WERI-Rb-1 (cell line): Measurements from ENCODE around the gene ISYNA1.

Source experiments
- DNase-seq: peaks from one replicate; pipeline ENCODE4 v3.0.0-alpha.2; 2020
- H3K27ac ChIP-seq: fragments of 250-450 bp; sonication (Bioruptor Pico); 2 replicates; pipeline ENCODE4 v1.5.1; 2020; ENCODE audit warnings: mild to moderate bottlenecking, moderate library complexity
- H3K27me3 ChIP-seq: fragments of 250-450 bp; sonication (Bioruptor Pico); 2 replicates; pipeline ENCODE4 v1.5.1; 2021; ENCODE audit warnings: mild to moderate bottlenecking, low read depth, moderate library complexity; ENCODE audit not compliant: insufficient read depth, severe bottlenecking
- H3K36me3 ChIP-seq: fragments of 250-450 bp; sonication (Bioruptor Pico); 2 replicates; pipeline ENCODE4 v1.5.1; 2020; ENCODE audit warnings: mild to moderate bottlenecking, moderate library complexity
- H3K4me3 ChIP-seq: 2 replicates; pipeline ENCODE4 v1.5.1; 2011; ENCODE audit warnings: low read depth, mild to moderate bottlenecking, control low read depth, low read length
- H3K9me3 ChIP-seq: fragments of 250-450 bp; sonication (Bioruptor Pico); 2 replicates; pipeline ENCODE4 v1.5.1; 2021; ENCODE audit warnings: mild to moderate bottlenecking, moderate library complexity; ENCODE audit not compliant: severe bottlenecking
- TF ChIP-seq, protein P1 (sequence below): IDR thresholded peaks from 2 replicates; pipeline ENCODE4 v1.5.1; 2011; ENCODE audit warnings: low read depth, mild to moderate bottlenecking, control low read depth, inconsistent platforms, low read length

The ISYNA1 gene

DNA sequence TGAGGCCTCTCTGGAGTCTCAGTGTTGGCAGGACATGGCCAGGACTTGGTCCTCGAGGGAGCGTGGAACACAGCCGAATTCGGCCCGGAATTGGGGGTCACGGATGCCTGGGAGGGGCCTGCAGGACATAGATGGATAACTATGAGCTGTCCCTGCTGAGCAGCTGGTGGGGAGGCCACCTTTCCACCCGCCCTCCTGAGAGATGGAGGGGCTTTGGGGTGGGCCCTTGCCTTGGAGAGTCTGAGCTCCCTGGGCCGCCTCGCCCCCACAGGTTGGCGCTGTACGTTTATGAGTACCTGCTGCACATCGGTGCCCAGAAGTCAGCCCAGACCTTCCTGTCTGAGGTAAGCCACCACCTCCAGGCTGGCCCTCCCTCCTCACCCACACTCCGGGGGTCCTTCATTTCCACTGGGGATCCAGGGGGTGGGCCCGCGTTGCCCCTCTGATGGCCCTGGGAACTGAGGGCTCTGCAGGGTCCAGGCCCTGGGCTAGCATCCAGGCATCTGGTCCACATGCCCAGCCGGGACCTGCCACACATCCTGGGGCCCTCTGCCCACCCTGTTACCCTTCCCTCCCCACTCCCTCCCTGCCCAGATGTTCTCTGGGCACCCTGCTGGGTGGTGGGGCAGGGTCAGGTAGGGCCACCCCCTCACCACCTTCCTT lies 10.7 kb downstream of the ISYNA1 start:
- H3K27ac ChIP-seq = peak overlapping the region; percentile 84
- H3K4me3 ChIP-seq = no peak overlapping the region
- TF ChIP-seq, protein P1, sequence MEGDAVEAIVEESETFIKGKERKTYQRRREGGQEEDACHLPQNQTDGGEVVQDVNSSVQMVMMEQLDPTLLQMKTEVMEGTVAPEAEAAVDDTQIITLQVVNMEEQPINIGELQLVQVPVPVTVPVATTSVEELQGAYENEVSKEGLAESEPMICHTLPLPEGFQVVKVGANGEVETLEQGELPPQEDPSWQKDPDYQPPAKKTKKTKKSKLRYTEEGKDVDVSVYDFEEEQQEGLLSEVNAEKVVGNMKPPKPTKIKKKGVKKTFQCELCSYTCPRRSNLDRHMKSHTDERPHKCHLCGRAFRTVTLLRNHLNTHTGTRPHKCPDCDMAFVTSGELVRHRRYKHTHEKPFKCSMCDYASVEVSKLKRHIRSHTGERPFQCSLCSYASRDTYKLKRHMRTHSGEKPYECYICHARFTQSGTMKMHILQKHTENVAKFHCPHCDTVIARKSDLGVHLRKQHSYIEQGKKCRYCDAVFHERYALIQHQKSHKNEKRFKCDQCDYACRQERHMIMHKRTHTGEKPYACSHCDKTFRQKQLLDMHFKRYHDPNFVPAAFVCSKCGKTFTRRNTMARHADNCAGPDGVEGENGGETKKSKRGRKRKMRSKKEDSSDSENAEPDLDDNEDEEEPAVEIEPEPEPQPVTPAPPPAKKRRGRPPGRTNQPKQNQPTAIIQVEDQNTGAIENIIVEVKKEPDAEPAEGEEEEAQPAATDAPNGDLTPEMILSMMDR = no peak
- no peaks in the 10 kb centered on the region for H3K27me3 ChIP-seq
- no peaks in the 10 kb centered on the region for H3K9me3 ChIP-seq
- DNase-seq = no peak
- peaks cover 16% of the 10 kb centered on the region for H3K36me3 ChIP-seq

DNA sequence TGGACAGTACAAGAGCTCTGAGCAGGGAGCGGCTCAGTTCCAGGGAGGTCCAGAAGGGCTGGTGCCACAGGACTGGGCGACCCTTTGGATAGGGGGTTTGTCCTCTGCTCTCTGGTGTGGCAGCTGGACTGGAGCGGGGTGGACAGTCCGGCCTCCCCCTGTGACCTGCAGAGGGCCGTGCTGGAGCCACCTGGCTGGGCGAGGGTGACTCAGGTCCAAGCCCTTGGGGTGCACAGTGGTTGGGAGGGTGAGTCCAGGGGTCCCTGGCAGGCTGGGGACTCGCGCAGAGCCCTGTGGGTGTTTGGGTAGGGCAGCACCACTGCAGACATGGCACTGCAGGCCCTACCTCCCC lies 11.5 kb downstream of the ISYNA1 start:
- no peak for DNase-seq
- TF ChIP-seq, protein P1 = no peak
- Histone ChIP-seq H3K9me3 (no peaks in the 10 kb centered on the region), H3K27me3 (no peaks in the 10 kb centered on the region), H3K36me3 (peaks cover 12% of the 10 kb centered on the region), H3K4me3 (no peak overlapping the region), H3K27ac (peak overlapping the region; percentile 1; the same call in 1 of the 2 replicates)

DNA sequence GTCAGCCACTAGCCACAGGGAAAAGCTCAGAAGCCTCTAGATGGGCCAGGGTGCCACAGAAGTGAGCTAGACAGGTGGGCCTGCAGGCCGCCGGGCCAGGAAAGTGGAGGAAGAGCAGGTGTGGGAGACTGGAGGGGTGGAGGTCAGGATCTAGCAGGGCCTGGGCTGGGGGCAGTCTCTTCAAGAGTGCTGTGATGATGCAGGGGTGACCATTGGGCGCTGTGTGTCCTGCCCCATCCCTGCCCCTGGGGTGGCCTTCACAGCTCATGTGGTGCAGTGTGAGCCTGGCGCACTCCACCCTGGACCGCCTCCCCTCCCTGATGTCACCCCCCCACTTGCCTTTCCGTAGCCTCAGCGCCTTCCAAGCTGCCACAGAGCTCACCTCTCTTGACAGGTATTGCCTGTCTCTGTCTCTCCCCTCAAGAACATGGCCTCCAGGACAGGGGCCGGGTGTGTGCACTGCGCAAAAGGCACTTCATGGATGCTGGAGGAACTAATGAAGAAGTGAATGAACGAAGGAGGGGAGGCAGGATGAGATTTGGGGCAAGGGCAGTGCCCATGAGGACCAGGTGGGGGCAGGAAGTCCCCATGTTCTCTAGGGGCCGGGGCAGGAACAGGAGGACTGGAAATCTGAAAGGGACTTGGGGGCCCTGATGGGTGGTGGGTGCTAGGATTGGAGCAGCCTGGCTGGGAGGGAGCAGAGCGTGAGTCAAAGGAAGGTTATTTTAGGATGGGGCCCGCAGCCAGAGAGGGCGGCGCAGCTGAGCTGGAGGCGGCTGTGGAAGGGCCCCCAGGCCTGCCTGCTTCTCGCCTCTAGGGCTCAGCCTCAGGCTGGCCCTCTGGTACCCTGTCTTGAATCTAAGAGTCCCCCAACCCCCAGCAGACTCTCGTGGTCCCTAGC lies 12.2 kb downstream of the ISYNA1 start:
- TF ChIP-seq, protein P1 = no peak
- Histone ChIP-seq H3K36me3 (peaks cover 10% of the 10 kb centered on the region), H3K4me3 (no peak overlapping the region), H3K9me3 (no peaks in the 10 kb centered on the region), H3K27me3 (no peaks in the 10 kb centered on the region), H3K27ac (peak overlapping the region; percentile 1; the same call in 1 of the 2 replicates)
- DNase-seq = no peak

DNA sequence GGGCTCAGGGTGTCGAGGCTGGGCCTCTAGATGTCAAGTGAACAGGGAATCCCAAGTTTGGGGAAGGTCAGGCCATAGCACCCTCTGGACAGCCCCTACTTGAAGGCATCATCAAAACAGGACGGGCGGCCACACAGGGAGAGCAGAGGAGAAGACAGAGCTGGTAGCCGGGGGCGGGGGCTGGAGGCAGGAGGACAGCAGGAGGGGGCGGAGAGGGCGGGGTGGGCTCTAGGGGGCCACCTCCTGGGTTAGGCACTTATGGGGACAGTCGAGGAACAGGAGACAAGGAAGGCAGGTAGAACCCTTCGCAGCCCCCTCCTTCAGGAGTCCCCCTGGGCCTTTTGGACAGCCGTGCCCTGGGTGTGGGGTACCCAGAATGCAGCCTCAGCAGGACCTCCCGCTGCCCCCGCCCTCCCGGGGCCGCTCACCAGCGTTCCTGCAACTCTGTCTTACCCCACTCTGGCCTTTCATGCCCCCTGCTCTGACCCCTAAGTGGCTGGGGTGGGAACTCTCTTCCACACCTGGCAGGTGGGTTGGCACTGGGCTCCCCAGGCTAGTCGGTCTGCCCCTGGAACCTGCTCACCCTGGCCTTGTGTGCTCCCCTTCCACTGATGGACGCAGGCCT lies 12.9 kb downstream of the ISYNA1 start:
- H3K27ac ChIP-seq = no peak overlapping the region
- DNase-seq = no peak
- no peaks in the 10 kb centered on the region for H3K27me3 ChIP-seq
- peaks cover 6% of the 10 kb centered on the region for H3K36me3 ChIP-seq
- no peak overlapping the region for H3K4me3 ChIP-seq
- TF ChIP-seq, protein P1 = no peak
- no peaks in the 10 kb centered on the region for H3K9me3 ChIP-seq

DNA sequence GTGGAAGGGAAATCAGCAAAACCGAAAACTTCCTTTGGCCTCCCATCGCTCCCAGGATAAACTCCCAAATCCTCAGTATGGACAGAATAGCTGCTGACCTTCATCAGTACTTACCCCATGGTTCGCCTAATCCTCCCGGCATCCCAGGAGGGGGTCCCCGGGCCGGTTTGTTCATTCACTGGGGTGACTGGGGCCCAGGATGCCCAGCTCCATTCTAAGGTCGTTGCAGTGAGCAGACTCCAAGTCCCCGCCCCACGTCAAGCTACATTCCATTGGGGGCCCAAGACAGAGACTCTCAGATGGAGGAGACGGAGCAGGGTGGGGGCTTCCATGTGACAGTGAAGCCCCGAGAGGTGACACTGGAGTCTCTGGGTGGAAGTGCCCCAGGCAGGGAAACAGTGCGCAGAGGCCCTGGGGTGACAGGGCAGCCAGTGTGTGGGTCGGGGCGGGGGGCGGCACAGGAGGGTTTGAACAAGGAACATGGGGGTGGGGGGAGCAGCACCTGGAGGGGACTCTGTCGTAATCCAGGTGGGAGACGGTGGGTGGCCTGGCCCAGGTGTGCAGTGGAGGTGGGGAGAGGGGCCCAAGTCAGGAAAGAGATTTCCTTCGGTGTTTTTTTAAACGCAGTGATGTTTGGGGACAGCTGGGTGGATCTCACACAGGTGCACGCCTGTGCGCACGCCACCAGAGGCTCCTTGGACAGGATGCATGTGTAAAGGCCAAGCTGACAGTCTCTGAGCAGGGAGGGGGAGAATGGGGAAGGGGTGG lies 13.6 kb downstream of the ISYNA1 start:
- TF ChIP-seq, protein P1 = no peak
- DNase-seq = no peak
- Histone ChIP-seq H3K9me3 (no peaks in the 10 kb centered on the region), H3K27ac (no peak overlapping the region), H3K27me3 (no peaks in the 10 kb centered on the region), H3K36me3 (peaks cover 6% of the 10 kb centered on the region), H3K4me3 (no peak overlapping the region)
